ENCODE results near the gene PPFIA2.

PPFIA2 gene

GRCh38 chr12:81208187-81208911 is 550.8 kb downstream of the PPFIA2 start:
- peak; percentile 31 for DNase-seq (ENCODE audit: low read depth)
